Cerebellar cortex (tissue), 1 donor: ENCODE measurements around the gene ANKRD16.
"Not testable (repeated sequence)": the region's sequence is repeated elsewhere in the genome, so short reads cannot be mapped to it uniquely, and the experiment has no call there.

Experiments
- DNase-seq: peaks from one replicate; pipeline ENCODE4 v3.0.0-alpha.2; 2015; ENCODE audit warnings: low spot score

ANKRD16 gene

DNA sequence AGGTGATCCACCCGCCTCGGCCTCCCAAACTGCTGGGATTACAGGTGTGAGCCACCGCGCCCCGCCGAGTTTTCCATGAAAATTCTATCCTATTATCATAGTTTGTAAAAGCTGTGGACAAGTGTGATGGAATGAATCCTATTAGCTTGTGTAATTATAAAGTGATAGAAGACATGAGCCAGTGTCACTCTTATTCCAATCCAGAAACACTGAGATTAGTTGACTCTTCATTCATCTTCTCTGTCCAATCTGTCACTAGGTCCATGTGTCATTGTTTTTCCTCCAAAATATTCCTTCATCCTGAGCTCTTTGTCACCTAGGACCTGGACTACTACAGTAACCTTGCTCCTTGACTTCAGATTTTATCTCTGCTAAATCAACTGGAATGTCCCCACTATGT lies 13.9 kb upstream of the ANKRD16 start:
- DNase-seq = no peak

DNA sequence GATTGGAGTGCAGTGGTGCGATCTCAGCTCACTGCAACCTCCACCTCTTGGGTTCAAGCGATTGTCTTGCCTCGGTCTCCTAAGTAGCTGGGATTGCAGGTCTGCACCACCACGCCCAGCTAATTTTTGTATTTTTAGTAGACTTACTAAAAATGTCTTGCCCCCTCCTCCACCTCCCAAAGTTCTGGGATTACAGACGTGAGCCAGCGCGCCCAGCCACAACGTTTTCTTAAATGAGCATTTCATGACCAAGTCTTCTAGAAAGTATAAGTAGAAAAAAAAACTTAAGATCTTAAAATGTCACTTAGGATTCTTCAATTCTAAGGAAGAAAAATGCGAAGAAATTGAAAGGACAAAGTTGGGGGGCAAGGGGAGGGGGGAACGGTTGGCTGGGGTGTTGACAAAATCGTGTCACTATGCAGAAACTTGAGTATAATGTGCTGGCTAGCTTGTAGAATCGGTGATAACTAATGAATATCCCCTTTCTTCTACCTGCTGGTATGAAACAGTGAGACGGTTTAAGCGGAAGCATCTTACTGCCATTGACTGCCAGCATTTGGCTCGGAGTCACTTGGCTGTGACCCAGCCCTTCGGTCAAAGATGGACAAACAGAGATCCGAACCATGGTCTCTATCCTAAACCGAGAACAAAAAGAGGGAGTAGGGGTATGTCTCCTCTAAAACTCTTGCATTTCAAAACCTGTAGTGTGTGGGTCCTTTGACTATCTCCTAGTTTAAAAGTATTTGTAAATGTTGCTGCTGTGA lies 13.0 kb upstream of the ANKRD16 start:
- DNase-seq = no peak

DNA sequence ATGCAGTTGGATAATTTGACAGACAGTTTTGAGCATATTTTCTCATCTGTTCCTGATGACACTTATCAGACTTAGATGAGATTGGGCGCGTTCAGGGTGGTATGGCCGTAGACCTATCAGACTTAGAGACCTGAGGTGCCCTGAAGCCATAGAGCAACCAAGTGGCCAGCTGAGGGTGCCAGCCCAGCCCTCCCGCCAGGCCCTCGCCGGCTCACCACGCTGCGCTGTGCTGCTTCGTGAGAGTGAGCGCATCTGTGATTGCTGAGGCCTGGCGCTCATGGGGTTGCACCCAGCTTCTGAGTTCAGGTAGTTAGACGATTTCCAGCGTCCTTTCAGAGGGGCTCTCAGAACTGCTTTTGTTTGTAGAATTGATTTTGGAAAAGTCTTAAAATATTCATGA lies 10.6 kb upstream of the ANKRD16 start:
- DNase-seq = no peak

DNA sequence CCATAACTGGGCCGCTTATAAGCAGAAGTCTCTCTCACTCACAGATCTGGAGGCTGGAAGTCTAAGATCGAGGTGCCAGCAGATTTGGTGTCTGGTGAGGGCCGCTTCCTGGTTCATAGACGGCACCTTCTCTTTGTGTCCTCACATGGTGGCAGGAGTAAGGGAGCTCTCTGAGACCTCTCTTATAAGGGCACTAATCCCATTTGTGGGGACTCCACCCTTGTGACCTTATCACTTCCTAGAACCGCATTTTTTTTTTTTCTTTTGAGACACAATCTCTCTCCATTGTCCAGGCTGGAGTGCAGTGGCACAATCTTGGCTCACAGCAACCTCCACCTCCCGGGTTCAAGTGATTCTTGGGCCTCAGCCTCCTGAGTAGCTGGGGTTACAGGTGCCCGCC lies 8.5 kb upstream of the ANKRD16 start:
- DNase-seq = no peak

DNA sequence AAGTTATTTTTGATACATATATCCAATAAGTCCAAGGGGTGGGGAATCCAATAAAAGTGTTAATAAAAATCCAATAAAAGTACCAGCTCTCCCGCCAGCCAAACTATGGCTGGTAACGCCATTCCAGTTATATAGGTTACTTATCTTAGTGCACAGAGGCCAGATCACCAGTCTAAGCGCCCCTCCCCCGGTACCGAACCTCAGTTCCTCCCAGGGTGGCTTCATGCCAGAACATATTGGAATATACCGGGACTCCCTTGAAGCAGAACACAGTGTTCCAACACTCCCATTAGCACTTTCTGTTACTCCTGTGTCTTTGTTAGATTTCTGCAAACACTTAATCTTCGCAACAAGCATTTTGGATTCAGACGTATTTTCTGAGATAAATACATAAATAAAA lies 7.8 kb upstream of the ANKRD16 start:
- DNase-seq = no peak

DNA sequence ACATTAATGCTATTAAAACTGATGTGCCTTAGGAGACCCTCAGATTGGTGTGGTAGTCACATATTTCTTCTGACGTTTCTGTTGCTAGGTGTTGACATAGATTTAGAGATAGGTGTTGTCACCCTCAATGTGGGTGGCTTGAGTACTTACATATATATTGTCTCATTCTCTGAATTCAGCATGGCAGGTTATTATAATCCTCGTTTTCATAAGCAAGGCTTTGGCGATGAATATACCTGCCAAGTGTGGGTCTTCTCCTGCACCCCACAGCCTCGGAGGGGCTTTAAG lies 7.3 kb upstream of the ANKRD16 start:
- no peak for DNase-seq

DNA sequence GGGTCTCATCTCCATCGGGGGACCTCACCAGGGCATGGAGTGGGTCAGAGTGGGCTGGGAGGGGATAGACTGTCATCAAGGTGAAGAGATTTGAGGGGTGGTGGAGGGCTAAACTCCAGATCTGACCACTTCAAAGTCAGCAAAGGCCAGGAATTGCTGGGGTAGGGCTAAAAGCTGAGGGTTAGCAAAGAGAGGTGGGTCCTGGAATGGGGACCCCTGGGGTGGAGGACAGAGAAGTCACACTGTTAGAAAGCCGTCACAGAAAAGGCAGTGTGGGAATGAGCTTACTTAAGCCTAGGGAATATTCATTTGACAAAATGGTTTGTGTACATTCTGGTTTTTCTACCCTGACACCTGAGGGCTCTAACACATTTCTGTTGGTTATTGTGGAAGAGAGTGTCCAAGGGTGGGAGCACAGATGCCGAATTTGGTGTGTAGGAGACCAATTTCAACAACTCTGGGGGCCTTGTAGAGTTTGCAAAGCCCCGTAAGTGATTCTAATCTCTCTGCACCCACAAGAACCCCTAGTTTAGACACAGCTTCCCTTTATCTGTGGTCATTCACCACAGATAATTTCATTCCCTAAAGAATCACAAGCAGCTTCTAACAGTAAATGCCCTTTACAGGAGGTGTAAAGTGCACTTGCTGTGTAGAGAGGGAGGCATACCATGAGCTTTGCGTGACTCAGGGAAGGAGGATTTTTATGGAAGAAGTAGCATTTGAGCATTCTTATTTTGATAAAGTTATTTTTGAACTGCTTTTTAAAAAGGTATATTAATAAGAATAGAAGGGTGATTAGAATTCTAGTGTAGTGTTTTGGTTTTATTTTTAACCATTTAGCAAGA lies 6.7 kb upstream of the ANKRD16 start:
- no peak for DNase-seq

DNA sequence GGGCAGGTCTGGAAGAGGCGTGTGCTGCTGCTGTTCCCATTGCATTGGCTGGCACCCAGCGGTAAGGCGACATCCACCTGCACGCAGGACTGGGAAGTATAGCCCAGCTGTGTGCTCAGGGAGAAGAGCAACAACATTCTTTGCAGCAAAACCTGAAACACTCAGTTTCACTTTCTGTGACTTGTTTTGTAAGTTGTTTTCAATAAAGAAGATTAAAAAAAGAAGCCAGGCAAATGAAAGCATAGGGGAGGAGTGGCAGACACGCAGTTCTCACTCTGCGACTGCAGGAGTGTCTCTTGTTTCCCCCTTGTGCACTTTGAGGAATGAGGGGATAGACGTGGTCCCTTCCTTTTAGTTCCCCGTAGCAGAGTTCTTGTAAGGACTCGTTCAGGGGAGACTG lies 6.1 kb upstream of the ANKRD16 start:
- no peak for DNase-seq

DNA sequence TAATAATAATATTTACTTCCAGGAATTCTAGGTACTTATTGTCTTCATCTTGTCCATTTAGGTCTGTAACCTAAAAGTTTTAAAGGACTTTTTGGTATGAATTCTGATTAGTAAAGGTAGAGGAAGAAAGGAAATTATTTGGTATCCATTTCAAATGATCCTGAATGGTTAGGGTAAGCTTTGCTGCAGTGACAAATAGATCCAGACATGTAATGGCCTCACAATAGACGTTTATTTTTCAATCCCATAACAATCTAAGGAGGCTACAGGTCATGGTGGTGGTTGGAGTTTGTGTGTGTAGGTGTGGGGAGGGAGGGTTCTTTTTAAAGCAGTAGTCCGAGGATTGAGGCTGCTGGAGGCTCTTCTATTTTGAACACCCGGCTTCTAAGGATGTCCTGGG lies 5.7 kb upstream of the ANKRD16 start:
- no peak for DNase-seq

DNA sequence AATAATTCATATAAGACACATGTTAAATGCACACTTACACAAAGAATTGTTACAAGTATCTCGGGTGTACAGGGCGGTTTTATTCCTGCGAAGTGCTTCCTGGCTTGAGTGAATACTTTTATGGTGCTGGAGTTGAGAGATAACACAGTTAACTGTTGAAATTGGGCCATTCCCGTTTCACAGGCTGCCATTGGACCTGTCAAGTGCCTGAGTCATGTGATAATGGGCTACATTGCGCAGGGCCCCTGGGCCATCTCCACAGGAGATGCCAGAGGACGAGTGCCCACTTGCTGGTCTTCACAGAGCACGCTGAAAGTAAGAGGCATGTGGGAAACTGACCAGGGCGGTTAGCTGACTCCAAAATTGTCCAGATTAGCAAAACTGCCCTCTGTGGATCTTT lies 5.2 kb upstream of the ANKRD16 start:
- no peak for DNase-seq

DNA sequence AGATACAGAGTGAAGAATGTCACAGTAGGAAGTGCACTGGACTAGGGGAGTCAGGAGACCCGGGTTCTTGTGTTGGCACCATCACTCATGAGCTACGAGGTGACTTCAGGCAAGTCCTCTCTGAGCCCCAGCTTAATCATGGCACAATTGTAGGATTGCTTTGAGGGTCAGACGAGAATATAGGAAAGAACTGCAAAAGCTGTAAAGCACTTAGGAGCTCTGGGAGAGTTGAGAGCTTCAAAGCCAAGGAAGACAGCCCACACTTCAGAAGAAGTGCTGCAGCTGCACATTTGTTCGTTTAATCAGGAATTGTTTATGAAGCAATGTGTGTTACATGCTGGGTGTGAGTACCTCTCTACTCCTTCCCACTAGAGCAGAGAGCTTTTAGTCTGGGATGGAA lies 4.7 kb upstream of the ANKRD16 start:
- DNase-seq = no peak

DNA sequence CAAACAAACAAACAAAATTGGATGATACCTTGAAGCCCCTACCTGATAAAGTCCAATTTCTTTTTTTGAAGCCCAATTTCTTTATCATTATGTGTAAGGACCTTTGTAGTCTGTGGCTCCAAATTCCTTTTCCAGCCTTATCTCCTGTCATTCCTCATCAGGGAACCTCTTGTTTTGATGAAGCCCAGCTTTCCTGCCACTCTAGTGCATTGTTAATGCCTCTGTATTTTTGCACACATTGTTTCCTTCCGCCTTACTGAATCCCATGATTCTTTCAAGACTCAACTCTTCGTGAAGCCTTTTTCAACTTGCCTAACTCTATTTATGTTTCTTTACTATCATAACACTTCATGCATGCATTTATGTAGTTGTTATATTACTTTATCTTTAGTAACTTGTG lies 3.6 kb upstream of the ANKRD16 start:
- no peak for DNase-seq

DNA sequence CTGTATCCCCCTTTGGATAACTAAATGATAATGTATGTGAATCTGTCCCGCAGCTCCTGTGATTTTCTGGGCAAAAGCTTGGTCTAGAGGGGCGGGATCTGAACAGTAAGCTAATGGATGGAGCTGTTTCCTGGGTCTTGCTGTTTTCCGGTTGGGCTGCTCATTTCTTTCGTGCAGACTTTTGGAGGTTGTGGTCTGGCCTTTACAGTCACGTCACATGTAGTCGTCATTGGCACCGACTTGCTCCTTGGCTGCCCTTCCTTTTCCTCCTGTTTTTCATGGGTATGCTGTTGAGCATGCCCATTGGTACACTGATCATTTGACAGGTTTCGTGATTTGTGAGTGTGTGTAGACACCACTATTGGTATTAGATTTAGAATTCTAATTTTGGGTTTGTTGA lies 2.3 kb upstream of the ANKRD16 start:
- no peak for DNase-seq

DNA sequence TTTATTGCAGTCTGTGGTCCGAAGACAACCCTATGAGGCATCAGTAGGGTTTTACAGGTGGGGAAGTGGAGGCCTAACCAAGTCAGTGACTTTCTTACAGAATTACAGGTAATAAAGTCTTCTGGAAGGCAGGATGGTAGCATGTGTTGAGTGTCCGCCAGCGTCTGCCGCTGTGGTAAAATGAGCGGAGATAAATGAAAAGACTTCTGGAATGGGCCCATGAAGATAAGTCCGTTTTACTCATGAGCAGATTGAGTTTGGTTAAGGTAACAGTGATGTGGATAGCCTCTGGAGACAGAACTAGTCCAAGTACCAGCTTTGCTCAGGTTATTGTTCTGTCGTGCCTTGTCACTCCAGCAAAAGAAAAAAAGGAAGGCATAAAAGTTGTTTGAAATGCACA lies 1.3 kb upstream of the ANKRD16 start:
- no peak for DNase-seq

DNA sequence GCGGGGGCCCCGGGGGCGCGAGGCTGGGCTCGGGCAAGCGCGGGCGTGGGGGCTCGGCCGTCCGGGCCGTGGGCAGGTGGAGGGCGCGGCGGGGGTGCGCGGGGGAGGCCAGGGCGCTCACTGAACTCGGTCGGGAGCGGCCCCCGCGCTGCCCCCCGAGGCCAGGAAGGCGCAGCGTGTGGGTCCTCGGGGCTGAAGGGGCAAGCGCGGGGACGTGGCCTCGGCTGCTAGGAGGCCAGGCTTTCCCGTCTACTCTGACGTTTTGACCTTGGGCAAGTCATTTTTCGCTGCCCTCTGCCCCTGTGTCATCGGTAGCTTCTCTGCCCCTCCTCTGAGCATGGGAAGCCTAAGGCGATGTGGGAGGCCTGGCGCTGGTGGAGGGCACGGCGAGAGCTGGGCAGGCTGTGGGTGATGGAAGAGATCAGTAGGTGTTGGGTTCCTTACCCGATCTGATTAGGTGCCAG lies 791 bp upstream of the ANKRD16 start:
- DNase-seq = no peak

DNA sequence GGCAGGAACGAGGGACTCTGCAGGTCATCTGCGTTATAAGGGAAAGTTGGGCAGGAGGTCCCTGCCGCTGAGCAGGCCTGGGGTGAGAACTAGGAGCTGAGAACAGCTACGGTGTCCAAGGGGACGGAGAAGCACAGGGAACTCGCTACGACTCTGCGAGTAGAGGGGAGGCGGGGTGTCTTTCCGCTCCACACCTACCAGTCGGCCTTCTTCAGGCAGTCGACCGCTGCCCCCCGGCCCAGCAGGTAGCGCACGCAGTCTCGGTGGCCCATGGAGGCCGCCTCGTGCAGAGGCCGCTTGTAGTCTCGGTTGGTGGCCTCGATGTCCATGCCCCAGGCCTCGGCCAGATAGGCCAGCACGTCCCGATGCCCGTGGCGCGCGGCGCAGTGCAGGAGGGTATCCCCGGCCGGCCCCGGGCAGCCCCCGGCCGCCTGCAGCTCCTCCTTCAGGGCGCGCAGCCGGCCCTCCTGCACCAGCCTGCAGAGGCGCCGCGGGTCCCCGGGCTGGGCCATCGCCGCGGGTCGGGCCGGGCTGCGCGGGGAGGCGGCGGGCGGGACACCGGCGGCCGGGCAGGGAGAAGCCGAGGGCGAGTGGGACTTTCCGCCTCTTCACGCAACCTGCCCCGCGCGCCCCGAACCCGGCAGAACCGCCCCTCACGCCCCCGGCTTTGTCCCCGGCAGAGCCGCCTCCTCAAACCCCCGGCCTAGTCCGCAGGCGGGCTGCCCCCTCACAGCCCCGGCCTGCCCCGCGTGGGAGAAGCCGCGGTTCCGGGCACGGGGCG lies 660 bp downstream of the ANKRD16 start:
- peak; percentile 26 for DNase-seq

DNA sequence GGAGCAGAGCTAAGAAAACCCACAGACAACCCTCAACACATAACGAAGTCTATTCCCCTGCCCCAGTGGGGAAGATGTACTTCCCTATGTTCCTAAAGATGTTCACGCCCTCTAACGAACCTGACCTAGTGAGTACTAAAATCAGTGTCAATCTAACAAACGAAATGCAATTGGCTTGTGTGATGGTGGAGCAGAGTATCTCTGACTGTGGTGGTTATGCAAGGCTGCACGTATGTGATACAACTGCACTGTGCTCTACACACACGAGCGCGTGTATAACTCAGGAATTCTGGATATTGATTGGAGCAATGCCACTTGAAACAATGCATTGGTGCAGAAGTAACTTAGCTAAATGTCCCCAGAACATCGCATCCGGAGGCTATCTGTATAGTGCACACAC lies 1.3 kb downstream of the ANKRD16 start:
- no peak for DNase-seq

DNA sequence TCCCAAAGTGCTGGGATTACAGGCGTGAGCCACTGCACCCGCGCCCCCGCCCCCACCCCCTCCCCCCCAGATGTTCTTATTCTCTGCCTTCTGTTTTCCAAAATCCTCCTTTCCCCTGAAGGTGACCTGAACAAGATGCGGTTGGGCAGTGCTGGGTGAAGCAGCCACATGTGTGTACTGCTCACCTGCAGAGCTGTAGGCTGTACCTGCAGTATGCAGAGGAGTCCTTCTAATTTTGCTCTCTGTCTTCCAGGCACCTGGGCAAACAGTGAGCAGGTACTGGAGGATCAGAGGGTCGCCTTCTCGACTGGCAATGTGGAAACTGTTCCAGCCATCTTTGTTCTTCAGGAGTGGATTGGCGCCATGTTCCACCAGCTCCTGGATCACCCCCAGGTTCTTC lies 2.1 kb downstream of the ANKRD16 start:
- no peak for DNase-seq

DNA sequence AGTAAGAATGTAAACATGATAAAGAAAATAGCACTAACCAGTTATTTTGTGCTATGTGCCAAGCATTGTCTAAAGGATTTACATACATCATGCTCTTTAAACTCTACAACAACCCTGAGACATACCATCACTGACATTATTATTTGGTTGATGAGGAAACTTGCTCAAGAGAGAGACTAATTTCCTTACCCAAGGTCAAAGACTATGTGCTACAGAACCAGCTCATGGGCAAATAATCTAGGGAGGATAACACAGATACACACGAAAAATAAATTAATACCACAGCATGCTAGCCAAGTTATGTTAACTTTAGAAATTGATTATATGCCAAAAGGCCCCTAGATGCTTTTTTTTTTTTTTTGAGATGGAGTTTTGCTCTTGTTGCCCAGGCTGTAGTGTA lies 2.7 kb downstream of the ANKRD16 start:
- no peak for DNase-seq

DNA sequence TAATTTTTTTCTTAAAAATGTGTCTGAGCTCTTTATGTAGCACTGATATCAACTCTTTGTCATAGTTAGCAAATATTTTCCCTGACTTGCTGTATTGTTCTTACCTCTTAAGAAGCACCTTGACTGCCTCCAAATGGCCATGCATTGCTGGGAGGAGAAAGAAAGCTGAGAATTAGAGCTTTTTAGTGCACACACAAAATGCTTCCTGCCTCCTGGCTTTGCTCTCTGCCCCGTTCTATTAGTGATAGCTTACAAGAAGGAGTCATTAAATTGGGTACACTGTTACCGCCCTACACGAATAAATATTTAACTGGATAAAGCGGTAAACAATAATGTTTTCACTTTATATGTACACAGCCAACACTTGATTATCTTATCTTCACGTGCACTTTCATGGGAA lies 4.1 kb downstream of the ANKRD16 start:
- DNase-seq = no peak

DNA sequence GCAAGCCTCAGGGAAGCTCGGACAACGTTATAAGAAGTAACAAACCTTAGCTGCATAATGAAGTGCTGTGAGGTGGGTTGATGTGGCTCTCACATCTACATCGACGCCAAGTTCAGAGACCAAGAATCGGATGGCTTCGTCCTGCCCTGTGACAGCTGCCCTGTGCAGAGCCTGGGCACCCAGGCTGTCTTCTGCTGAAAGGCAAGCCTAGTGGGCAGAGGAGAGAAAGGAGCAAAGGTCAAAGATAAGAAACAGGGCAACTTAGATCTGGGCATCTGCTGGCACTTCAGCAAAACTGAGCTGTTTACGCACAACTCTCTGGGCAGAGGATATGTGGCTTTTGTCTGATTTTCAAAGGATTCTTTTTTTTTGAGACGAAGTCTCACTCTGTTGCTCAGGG lies 6.7 kb downstream of the ANKRD16 start:
- no peak for DNase-seq

DNA sequence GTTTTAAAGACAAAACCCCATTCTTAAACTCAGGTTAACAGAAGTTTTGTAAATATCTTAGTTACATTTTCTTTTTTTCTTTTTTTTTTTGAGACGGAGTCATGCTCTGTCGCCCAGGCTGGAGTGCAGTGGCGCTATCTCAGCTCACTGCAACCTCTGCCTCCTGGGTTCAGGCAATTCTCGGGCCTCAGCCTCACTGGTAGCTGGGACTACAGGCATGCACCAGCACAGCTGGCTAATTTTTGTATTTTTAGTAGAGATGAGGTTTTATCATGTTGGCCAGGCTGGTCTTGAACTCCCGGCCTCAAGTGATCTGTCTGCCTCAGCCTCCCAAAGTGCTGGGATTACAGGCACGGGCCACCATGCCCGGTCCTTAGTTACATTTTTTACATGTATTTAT lies 12.7 kb downstream of the ANKRD16 start:
- not testable (repeated sequence) for DNase-seq

DNA sequence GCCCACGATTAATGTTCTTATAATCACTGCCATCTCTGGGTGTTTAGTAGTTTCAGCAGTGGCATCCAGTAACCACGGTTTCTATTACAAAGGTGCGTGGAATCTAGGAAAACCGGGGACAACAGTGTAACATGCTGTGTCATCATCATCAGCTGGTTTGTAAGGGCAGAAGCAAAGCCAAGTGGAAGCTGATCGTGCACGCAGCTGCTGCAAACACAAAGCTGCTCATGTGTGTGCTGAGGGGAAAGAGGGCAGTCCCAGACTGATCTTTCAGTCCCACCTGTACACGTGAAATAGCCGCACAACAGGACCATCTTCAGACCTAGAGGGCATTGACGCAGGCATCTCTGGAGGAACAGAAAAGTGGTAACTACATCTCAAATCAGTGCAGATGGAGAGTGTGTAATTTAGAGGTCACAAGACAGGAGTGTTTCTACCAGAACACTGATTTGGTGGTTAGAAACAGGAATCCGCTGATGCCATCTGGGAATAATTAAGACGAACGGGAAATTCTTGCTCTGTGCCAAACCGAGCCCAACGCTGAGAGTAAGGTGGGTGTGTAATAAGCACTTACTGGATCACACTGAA lies 13.4 kb downstream of the ANKRD16 start:
- no peak for DNase-seq
